IPS-18a (cell line): ENCODE measurements around the gene ANKRD66.
"Not testable (repeated sequence)": the region's sequence is repeated elsewhere in the genome, so short reads cannot be mapped to it uniquely, and the experiment has no call there.

Experiments
- H3K27ac ChIP-seq: one replicate; pipeline ENCODE4 v1.5.1; 2013; ENCODE audit warnings: low read length
- H3K27me3 ChIP-seq: one replicate; pipeline ENCODE4 v1.6.1; 2013; ENCODE audit warnings: mild to moderate bottlenecking, low read length; ENCODE audit not compliant: control insufficient read depth, insufficient read depth
- H3K36me3 ChIP-seq: one replicate; pipeline ENCODE4 v1.6.1; 2013; ENCODE audit warnings: low read depth, low read length; ENCODE audit not compliant: control insufficient read depth
- H3K4me1 ChIP-seq: one replicate; pipeline ENCODE4 v1.6.1; 2013; ENCODE audit warnings: low read depth, low read length; ENCODE audit not compliant: control insufficient read depth
- H3K4me3 ChIP-seq: one replicate; pipeline ENCODE4 v1.5.1; 2013; ENCODE audit warnings: low read length
- H3K9ac ChIP-seq: one replicate; pipeline ENCODE4 v1.6.1; 2013; ENCODE audit warnings: mild to moderate bottlenecking, low read length, moderate library complexity
- H3K9me3 ChIP-seq: one replicate; pipeline ENCODE4 v1.6.1; 2013; ENCODE audit warnings: low read depth, low read length; ENCODE audit not compliant: control insufficient read depth

Gene ANKRD66

GRCh38 chr6:46774736-46775135 lies 28.0 kb downstream of the ANKRD66 start:
- not testable (repeated sequence) for H3K4me1 ChIP-seq, H3K9me3 ChIP-seq, H3K4me3 ChIP-seq, H3K27ac ChIP-seq, H3K36me3 ChIP-seq, H3K27me3 ChIP-seq, H3K9ac ChIP-seq

GRCh38 chr6:46776070-46776712 lies 29.5 kb downstream of the ANKRD66 start:
- H3K4me1 ChIP-seq: no peaks in the 10 kb centered on the region
- H3K9ac ChIP-seq: no peak overlapping the region
- H3K36me3 ChIP-seq: no peaks in the 10 kb centered on the region
- H3K27ac ChIP-seq: no peak overlapping the region
- no peaks in the 10 kb centered on the region for H3K27me3 ChIP-seq
- no peaks in the 10 kb centered on the region for H3K9me3 ChIP-seq
- H3K4me3 ChIP-seq: no peak overlapping the region

- no peaks in the 10 kb centered on the region for H3K9me3 ChIP-seq
- no peaks in the 10 kb centered on the region for H3K4me1 ChIP-seq
- no peak overlapping the region for H3K4me3 ChIP-seq
- H3K36me3 ChIP-seq: no peaks in the 10 kb centered on the region
- no peaks in the 10 kb centered on the region for H3K27me3 ChIP-seq
- no peak overlapping the region for H3K9ac ChIP-seq
- no peak overlapping the region for H3K27ac ChIP-seq
These were observed 31.0 kb downstream of the ANKRD66 start for GRCh38 chr6:46777476-46778346.

GRCh38 chr6:46781478-46782378 lies 35.0 kb downstream of the ANKRD66 start:
- Histone ChIP-seq H3K9me3 (no peaks in the 10 kb centered on the region), H3K27me3 (no peaks in the 10 kb centered on the region), H3K4me3 (no peak overlapping the region), H3K36me3 (no peaks in the 10 kb centered on the region), H3K9ac (no peak overlapping the region), H3K4me1 (no peaks in the 10 kb centered on the region), H3K27ac (no peak overlapping the region)

- H3K27ac ChIP-seq: no peak overlapping the region
- H3K9ac ChIP-seq: no peak overlapping the region
- H3K27me3 ChIP-seq: no peaks in the 10 kb centered on the region
- H3K4me1 ChIP-seq: no peaks in the 10 kb centered on the region
- no peaks in the 10 kb centered on the region for H3K36me3 ChIP-seq
- no peaks in the 10 kb centered on the region for H3K9me3 ChIP-seq
- H3K4me3 ChIP-seq: no peak overlapping the region
These were observed 37.8 kb downstream of the ANKRD66 start for GRCh38 chr6:46784535-46784934.

- no peaks in the 10 kb centered on the region for H3K27me3 ChIP-seq
- no peak overlapping the region for H3K9ac ChIP-seq
- H3K4me1 ChIP-seq: no peaks in the 10 kb centered on the region
- H3K36me3 ChIP-seq: no peaks in the 10 kb centered on the region
- H3K4me3 ChIP-seq: no peak overlapping the region
- no peak overlapping the region for H3K27ac ChIP-seq
- no peaks in the 10 kb centered on the region for H3K9me3 ChIP-seq
These were observed 41.3 kb downstream of the ANKRD66 start for GRCh38 chr6:46787871-46788540.

GRCh38 chr6:46788791-46789190 lies 42.1 kb downstream of the ANKRD66 start:
- Histone ChIP-seq H3K9ac (no peak overlapping the region), H3K27me3 (no peaks in the 10 kb centered on the region), H3K4me1 (no peaks in the 10 kb centered on the region), H3K9me3 (no peaks in the 10 kb centered on the region), H3K27ac (no peak overlapping the region), H3K36me3 (no peaks in the 10 kb centered on the region), H3K4me3 (no peak overlapping the region)

GRCh38 chr6:46789434-46790354 lies 43.0 kb downstream of the ANKRD66 start:
- no peaks in the 10 kb centered on the region for H3K27me3 ChIP-seq
- H3K9ac ChIP-seq: no peak overlapping the region
- no peaks in the 10 kb centered on the region for H3K36me3 ChIP-seq
- H3K27ac ChIP-seq: no peak overlapping the region
- no peak overlapping the region for H3K4me3 ChIP-seq
- H3K9me3 ChIP-seq: no peaks in the 10 kb centered on the region
- H3K4me1 ChIP-seq: no peaks in the 10 kb centered on the region

GRCh38 chr6:46790355-46790874 lies 43.7 kb downstream of the ANKRD66 start:
- H3K4me3 ChIP-seq: no peak overlapping the region
- H3K4me1 ChIP-seq: no peaks in the 10 kb centered on the region
- no peak overlapping the region for H3K9ac ChIP-seq
- H3K36me3 ChIP-seq: no peaks in the 10 kb centered on the region
- H3K27ac ChIP-seq: no peak overlapping the region
- no peaks in the 10 kb centered on the region for H3K9me3 ChIP-seq
- no peaks in the 10 kb centered on the region for H3K27me3 ChIP-seq

GRCh38 chr6:46792635-46793034 lies 45.9 kb downstream of the ANKRD66 start:
- Histone ChIP-seq H3K9me3 (no peaks in the 10 kb centered on the region), H3K4me3 (no peak overlapping the region), H3K4me1 (no peaks in the 10 kb centered on the region), H3K27ac (no peak overlapping the region), H3K27me3 (no peaks in the 10 kb centered on the region), H3K36me3 (no peaks in the 10 kb centered on the region), H3K9ac (no peak overlapping the region)
